OCI-LY1 (cell line): ENCODE data around the gene SERBP1.
"Not testable (repeated sequence)": the region's sequence is repeated elsewhere in the genome, so short reads cannot be mapped to it uniquely, and the experiment has no call there.

Experiments
- H2AFZ ChIP-seq: fragments of 200-600 bp; sonication (generic), shearing (Covaris generic); 2 replicates; pipeline ENCODE4 v1.6.0; 2014; ENCODE audit warnings: antibody characterized with exemption, mild to moderate bottlenecking, low read length
- H3F3A ChIP-seq: fragments of 200-600 bp; sonication (generic), shearing (Covaris generic); 2 replicates; pipeline ENCODE4 v1.6.0; 2014; ENCODE audit warnings: mild to moderate bottlenecking, antibody characterized with exemption, low read length, moderate library complexity; ENCODE audit not compliant: insufficient read depth
- H3K27ac ChIP-seq: fragments of 200-600 bp; sonication (generic); 2 replicates; pipeline ENCODE4 v1.5.1; 2014; ENCODE audit warnings: low read length, mixed run types, mild to moderate bottlenecking, low read depth; ENCODE audit not compliant: poor library complexity, severe bottlenecking
- H3K27me3 ChIP-seq: fragments of 200-600 bp; sonication (generic); 2 replicates; pipeline ENCODE4 v1.6.0; 2014; ENCODE audit warnings: antibody characterized with exemption, mild to moderate bottlenecking, low read length, moderate library complexity; ENCODE audit not compliant: insufficient read depth
- H3K36me3 ChIP-seq: fragments of 200-600 bp; sonication (generic); 2 replicates; pipeline ENCODE4 v1.6.1; 2014; ENCODE audit warnings: mild to moderate bottlenecking, antibody characterized with exemption, low read length, moderate library complexity, mixed read lengths; ENCODE audit not compliant: insufficient read depth
- H3K4me1 ChIP-seq: fragments of 200-600 bp; sonication (generic); 2 replicates; pipeline ENCODE4 v1.5.1; 2014; ENCODE audit warnings: mild to moderate bottlenecking, low read length, moderate library complexity; ENCODE audit not compliant: insufficient read depth, severe bottlenecking
- H3K4me2 ChIP-seq: fragments of 200-600 bp; sonication (generic), shearing (Covaris generic); 2 replicates; pipeline ENCODE4 v1.6.1; 2014; ENCODE audit warnings: low read length
- H3K4me3 ChIP-seq: fragments of 200-600 bp; sonication (generic); 2 replicates; pipeline ENCODE4 v1.5.1; 2014; ENCODE audit warnings: low read length, low read depth, mild to moderate bottlenecking, mixed read lengths; ENCODE audit not compliant: poor library complexity, severe bottlenecking
- H3K79me2 ChIP-seq: fragments of 200-600 bp; shearing (Covaris generic); 2 replicates; pipeline ENCODE4 v1.6.1; 2016; ENCODE audit warnings: mixed run types, low read length, mixed read lengths; ENCODE audit not compliant: insufficient read depth
- H3K9ac ChIP-seq: fragments of 200-600 bp; sonication (generic), shearing (Covaris generic); 2 replicates; pipeline ENCODE4 v1.6.1; 2014; ENCODE audit warnings: mild to moderate bottlenecking, low read length, mixed read lengths
- H3K9me2 ChIP-seq: fragments of 200-600 bp; sonication (generic), shearing (Covaris generic); 2 replicates; pipeline ENCODE4 v1.6.1; 2014; ENCODE audit warnings: low read depth, mild to moderate bottlenecking, low read length, mixed read lengths
- H3K9me3 ChIP-seq: fragments of 200-600 bp; shearing (Covaris generic); 2 replicates; pipeline ENCODE4 v1.6.1; 2014; ENCODE audit warnings: low read length, mixed read lengths
- H4K20me1 ChIP-seq: fragments of 200-600 bp; sonication (generic), shearing (Covaris generic); 2 replicates; pipeline ENCODE4 v1.6.0; 2016; ENCODE audit warnings: mild to moderate bottlenecking, low read length; ENCODE audit not compliant: insufficient read depth
- EZH2 ChIP-seq: fragments of 200-600 bp; sonication (generic), shearing (Covaris generic); IDR thresholded peaks from 2 replicates; pipeline ENCODE4 v1.8.0; 2017; ENCODE audit warnings: borderline replicate concordance, mixed run types, mild to moderate bottlenecking, antibody characterized with exemption, low read length, moderate library complexity, mixed read lengths
- TF ChIP-seq, protein P1 (sequence below): fragments of 200-600 bp; sonication (generic), shearing (Covaris generic); IDR thresholded peaks from 2 replicates; pipeline ENCODE4 v1.5.1; 2017; ENCODE audit warnings: mild to moderate bottlenecking, antibody characterized with exemption, low read length, moderate library complexity, mixed read lengths

Gene SERBP1

DNA sequence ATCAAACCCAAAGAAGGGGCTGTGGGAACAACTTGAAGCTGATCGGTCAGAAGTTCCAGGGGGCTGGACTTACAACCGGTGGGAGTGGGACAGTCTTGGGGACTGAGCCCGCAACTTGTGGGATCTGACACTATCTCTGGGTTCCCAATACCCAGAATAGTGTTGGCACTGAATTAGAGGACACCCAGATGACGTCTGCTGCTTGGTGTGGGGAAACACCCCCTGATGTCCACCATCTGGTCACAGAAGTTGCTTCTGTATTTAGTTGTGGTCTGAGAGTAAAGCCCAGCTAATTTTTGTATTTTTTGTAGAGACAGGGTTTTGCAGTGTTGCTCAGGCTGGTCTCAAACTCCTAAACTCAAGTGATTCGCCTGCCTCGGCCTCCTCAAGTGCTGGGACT, 28.8 kb downstream of the SERBP1 start:
- Histone ChIP-seq H3K36me3 (peaks cover 2% of the 10 kb centered on the region; the same call in 1 of the 2 replicates), H3K79me2 (no peaks in the 10 kb centered on the region), H3K4me2 (no peak overlapping the region), H4K20me1 (no peaks in the 10 kb centered on the region), H2AFZ (no peak overlapping the region), H3K27ac (no peak overlapping the region), H3K9ac (no peak overlapping the region), H3K9me2 (no peaks in the 10 kb centered on the region), H3K27me3 (no peaks in the 10 kb centered on the region), H3F3A (0 out of 2 replicates have a peak, but pooled peaks cover under 1% of the 10 kb centered on the region), H3K4me1 (no peaks in the 10 kb centered on the region), H3K4me3 (no peak overlapping the region), H3K9me3 (no peaks in the 10 kb centered on the region)
- TF ChIP-seq, protein P1, sequence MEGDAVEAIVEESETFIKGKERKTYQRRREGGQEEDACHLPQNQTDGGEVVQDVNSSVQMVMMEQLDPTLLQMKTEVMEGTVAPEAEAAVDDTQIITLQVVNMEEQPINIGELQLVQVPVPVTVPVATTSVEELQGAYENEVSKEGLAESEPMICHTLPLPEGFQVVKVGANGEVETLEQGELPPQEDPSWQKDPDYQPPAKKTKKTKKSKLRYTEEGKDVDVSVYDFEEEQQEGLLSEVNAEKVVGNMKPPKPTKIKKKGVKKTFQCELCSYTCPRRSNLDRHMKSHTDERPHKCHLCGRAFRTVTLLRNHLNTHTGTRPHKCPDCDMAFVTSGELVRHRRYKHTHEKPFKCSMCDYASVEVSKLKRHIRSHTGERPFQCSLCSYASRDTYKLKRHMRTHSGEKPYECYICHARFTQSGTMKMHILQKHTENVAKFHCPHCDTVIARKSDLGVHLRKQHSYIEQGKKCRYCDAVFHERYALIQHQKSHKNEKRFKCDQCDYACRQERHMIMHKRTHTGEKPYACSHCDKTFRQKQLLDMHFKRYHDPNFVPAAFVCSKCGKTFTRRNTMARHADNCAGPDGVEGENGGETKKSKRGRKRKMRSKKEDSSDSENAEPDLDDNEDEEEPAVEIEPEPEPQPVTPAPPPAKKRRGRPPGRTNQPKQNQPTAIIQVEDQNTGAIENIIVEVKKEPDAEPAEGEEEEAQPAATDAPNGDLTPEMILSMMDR = no peak
- TF ChIP-seq EZH2 = no peak

DNA sequence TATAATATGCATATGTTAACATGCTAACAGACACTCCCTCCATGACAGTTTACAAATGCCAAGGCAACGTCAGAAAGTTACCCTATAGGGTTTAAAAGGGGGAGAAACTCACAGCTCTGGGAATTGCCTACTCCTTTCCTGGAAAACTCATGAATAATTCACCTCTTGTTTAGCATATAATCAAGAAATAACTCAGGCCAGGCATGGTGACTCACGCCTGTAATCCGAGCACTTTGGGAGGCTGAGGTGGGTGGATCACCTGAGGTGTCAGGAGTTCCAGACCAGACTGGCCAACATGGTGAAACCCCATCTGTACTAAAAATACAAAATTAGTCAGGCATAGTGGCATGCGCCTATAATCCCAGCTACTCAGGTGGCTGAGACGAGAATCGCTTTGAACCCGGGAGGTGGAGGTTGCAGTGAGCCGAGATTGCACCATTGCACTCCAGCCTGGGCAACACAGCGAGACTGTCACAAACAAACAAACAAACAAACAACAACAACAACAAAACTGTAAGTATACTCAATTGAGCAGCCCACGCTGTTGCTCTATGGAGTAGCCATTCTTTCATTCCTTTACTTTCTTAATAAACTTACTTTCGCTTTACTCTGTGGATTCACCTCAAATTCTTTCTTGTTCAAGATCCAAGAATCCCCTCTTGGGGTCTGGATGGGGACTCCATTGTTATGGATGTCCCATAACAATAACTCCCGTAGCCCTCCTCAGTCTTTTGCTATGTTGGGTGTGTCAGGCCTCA, 30.0 kb downstream of the SERBP1 start:
- not testable (repeated sequence) for H3K4me3 ChIP-seq, H2AFZ ChIP-seq, H3K9me3 ChIP-seq, H3K27me3 ChIP-seq, H4K20me1 ChIP-seq, H3K79me2 ChIP-seq, H3K9ac ChIP-seq, H3K27ac ChIP-seq, H3K4me1 ChIP-seq, H3F3A ChIP-seq, H3K36me3 ChIP-seq, H3K4me2 ChIP-seq, H3K9me2 ChIP-seq

DNA sequence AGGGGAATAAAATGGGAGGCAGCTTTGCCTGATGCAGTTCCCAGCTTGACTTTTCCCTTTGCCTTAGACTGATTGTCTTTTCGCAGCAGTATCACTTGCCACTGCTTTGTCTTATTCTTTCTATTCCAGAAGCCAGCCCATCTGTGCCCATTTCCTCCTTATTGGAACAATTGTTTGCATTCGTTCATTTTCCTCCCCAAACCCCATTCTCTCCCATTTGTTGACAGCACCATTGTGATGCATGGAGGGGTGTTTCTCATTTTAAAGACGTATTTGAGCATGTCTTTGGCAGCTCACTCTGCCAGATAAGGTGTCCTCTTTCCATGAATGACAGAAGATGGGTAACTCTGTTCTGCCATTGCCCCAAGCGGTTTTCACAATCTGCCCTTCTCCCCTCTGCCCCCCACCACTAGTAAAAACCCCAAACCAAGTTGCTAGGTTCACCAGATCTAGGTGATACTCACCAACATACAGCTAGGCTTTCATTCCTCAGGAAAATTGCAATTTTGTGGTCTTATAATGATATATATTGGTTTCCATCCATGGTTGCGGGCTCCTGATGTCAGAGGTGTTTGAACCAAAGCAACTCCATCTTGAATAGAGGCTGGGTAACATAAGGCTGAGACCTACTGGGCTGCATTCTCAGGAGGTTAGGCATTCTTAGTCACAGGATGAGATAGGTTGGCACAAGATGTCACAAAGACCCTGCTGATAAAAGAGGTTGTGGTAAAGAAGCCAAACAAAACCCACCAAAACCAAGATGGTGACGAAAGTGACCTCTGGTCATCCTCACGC, 30.8 kb downstream of the SERBP1 start:
- Histone ChIP-seq H3F3A (no peaks in the 10 kb centered on the region), H3K9ac (no peak overlapping the region), H2AFZ (no peak overlapping the region), H3K4me2 (no peak overlapping the region), H3K9me3 (no peaks in the 10 kb centered on the region), H3K4me1 (no peaks in the 10 kb centered on the region), H3K9me2 (no peaks in the 10 kb centered on the region), H3K36me3 (no peaks in the 10 kb centered on the region), H3K27me3 (no peaks in the 10 kb centered on the region), H3K79me2 (no peaks in the 10 kb centered on the region), H4K20me1 (no peaks in the 10 kb centered on the region), H3K27ac (no peak overlapping the region), H3K4me3 (no peak overlapping the region)
- TF ChIP-seq, protein P1 = no peak
- TF ChIP-seq EZH2 = no peak
